ENCODE data around the gene SGMS1.
A peak's percentile ranks its signal among the peaks of the same experiment; 100 is the strongest.
"Not testable (repeated sequence)": the region's sequence is repeated elsewhere in the genome, so short reads cannot be mapped to it uniquely, and the experiment has no call there.

Gene SGMS1

GRCh38 chr10:50461123-50461522 lies 162.6 kb downstream of the SGMS1 start:
- no peak for DNase-seq

- DNase-seq = no peak
Measured at GRCh38 chr10:50456719-50457118, 167.0 kb downstream of the SGMS1 start.

- no peak for DNase-seq
Measured at GRCh38 chr10:50453940-50454339, 169.8 kb downstream of the SGMS1 start.

- no peak for DNase-seq
Measured at GRCh38 chr10:50452603-50453002, 171.2 kb downstream of the SGMS1 start.

- no peak for DNase-seq
Measured at GRCh38 chr10:50447691-50448090, 176.1 kb downstream of the SGMS1 start.

GRCh38 chr10:50445777-50446176 lies 178.0 kb downstream of the SGMS1 start:
- not testable (repeated sequence) for DNase-seq

GRCh38 chr10:50440489-50440888 lies 183.3 kb downstream of the SGMS1 start:
- DNase-seq = no peak

GRCh38 chr10:50439806-50440205 lies 183.9 kb downstream of the SGMS1 start:
- peak; percentile 19 for DNase-seq

GRCh38 chr10:50439187-50439586 lies 184.6 kb downstream of the SGMS1 start:
- no peak for DNase-seq

GRCh38 chr10:50438049-50438936 lies 185.5 kb downstream of the SGMS1 start:
- no peak for DNase-seq

- no peak for DNase-seq
Measured at GRCh38 chr10:50437248-50437647, 186.5 kb downstream of the SGMS1 start.

- no peak for DNase-seq
Measured at GRCh38 chr10:50436805-50437204, 187.0 kb downstream of the SGMS1 start.

- DNase-seq = no peak
Measured at GRCh38 chr10:50432211-50433009, 191.3 kb downstream of the SGMS1 start.

- DNase-seq = peak; percentile 40
Measured at GRCh38 chr10:50431791-50432190, 192.0 kb downstream of the SGMS1 start.

GRCh38 chr10:50431133-50431532 lies 192.6 kb downstream of the SGMS1 start:
- peak; percentile 15 for DNase-seq

- DNase-seq = no peak
Measured at GRCh38 chr10:50426485-50426884, 197.3 kb downstream of the SGMS1 start.

GRCh38 chr10:50425215-50425614 lies 198.5 kb downstream of the SGMS1 start:
- DNase-seq = not testable (repeated sequence)

- no peak for DNase-seq
Measured at GRCh38 chr10:50423448-50423847, 200.3 kb downstream of the SGMS1 start.

GRCh38 chr10:50422259-50422658 lies 201.5 kb downstream of the SGMS1 start:
- no peak for DNase-seq

- peak; percentile 40 for DNase-seq
Measured at GRCh38 chr10:50421026-50421719, 202.6 kb downstream of the SGMS1 start.

- DNase-seq = no peak
Measured at GRCh38 chr10:50420196-50420595, 203.6 kb downstream of the SGMS1 start.

GRCh38 chr10:50419756-50420155 lies 204.0 kb downstream of the SGMS1 start:
- DNase-seq = no peak

GRCh38 chr10:50419091-50419490 lies 204.7 kb downstream of the SGMS1 start:
- DNase-seq = peak; percentile 19
